Measurements from ENCODE around the gene IPO5. TPM values are rescaled to one million over a fixed set of nuclear protein-coding genes. Genes with fewer than 3 reads are reported as not detected.
A peak's percentile ranks its signal among the peaks of the same experiment; 100 is the strongest.

IPO5 gene
- total RNA-seq, 3 donors from 2014 or later: 97.6 to 157 (median 137) TPM

DNA sequence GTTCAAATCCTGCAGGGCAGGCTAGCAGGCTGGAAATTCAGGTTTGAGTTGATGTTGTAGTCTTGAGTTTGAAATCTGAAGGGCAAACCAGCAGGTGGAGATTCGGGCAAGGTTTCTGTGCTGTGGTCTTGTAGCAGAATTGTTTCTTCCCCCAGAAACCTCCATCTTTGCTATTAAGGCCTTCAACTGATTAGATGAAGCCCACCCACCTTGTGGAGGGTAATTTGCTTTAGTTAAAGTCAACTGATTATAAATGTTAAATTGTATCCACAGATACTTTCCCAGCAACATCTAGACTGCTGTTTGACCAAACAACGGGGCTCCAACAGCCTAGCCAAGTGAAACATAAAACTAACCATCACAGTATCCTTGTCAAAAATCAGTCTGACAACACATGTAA, 9.4 kb downstream of the IPO5 start:
- H3K27ac ChIP-seq: no peak overlapping the region
- intact Hi-C loops (cut with DNase I; ENCODE audit: low total_unique reads): no loop called here
- H3K36me3 ChIP-seq: no peaks in the 10 kb centered on the region
- no peaks in the 10 kb centered on the region for H3K4me1 ChIP-seq
- H3K27me3 ChIP-seq: no peaks in the 10 kb centered on the region
- DNase-seq (ENCODE audit: low spot score in 2 of 2): no peak
- H3K9me3 ChIP-seq: no peaks in the 10 kb centered on the region
- no peak for TF ChIP-seq CTCF (IDR thresholded peaks at IDR 0.05)
- no peak for TF ChIP-seq POLR2A (IDR thresholded peaks at IDR 0.05)
- no peak for TF ChIP-seq POLR2AphosphoS5 (IDR thresholded peaks at IDR 0.05)
- no peak overlapping the region for H3K4me3 ChIP-seq

- intact Hi-C loops (cut with DNase I; ENCODE audit: low total_unique reads): no loop called here
- Histone ChIP-seq H3K27me3 (no peaks in the 10 kb centered on the region), H3K4me3 (no peak overlapping the region), H3K27ac (no peak overlapping the region), H3K4me1 (no peaks in the 10 kb centered on the region), H3K36me3 (no peaks in the 10 kb centered on the region), H3K9me3 (no peaks in the 10 kb centered on the region)
- TF ChIP-seq POLR2A (IDR thresholded peaks at IDR 0.05) (no peak), CTCF (IDR thresholded peaks at IDR 0.05) (no peak), POLR2AphosphoS5 (IDR thresholded peaks at IDR 0.05) (no peak)
- no peak for DNase-seq (ENCODE audit: low spot score in 2 of 2)
These were observed 13.8 kb downstream of the IPO5 start for GRCh38 chr13:97967226-97967625.

DNA sequence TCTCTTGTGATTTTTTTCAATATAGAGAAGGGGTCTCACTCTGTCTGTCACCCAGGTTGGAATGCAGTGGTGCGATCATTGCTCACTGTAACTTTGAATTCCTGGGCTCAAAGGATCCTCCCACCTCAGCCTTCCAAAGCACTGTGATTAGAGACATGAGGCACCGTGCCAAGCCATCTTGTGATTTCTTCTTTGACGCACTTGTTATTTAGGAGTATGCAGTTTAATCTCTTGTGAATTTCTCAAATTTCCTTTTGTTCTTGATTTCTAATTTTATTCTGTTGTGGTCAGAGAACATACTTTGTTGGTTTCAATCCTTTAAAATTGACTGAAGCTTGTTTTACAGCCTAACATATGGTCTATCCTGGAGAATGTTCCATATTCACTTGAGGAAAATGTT, 14.5 kb downstream of the IPO5 start:
- TF ChIP-seq POLR2AphosphoS5 (IDR thresholded peaks at IDR 0.05) (no peak), CTCF (IDR thresholded peaks at IDR 0.05) (no peak), POLR2A (IDR thresholded peaks at IDR 0.05) (no peak)
- intact Hi-C loops (cut with DNase I; ENCODE audit: low total_unique reads): no loop called here
- Histone ChIP-seq H3K36me3 (no peaks in the 10 kb centered on the region), H3K9me3 (no peaks in the 10 kb centered on the region), H3K27ac (no peak overlapping the region), H3K4me3 (no peak overlapping the region), H3K27me3 (no peaks in the 10 kb centered on the region), H3K4me1 (no peaks in the 10 kb centered on the region)
- DNase-seq (ENCODE audit: low spot score in 2 of 2): no peak

- Histone ChIP-seq H3K4me1 (no peaks in the 10 kb centered on the region), H3K27me3 (no peaks in the 10 kb centered on the region), H3K4me3 (no peak overlapping the region), H3K27ac (no peak overlapping the region), H3K9me3 (no peaks in the 10 kb centered on the region), H3K36me3 (no peaks in the 10 kb centered on the region)
- TF ChIP-seq POLR2AphosphoS5 (IDR thresholded peaks at IDR 0.05) (no peak), CTCF (IDR thresholded peaks at IDR 0.05) (no peak), POLR2A (IDR thresholded peaks at IDR 0.05) (no peak)
- intact Hi-C loops (cut with DNase I; ENCODE audit: low total_unique reads): no loop called here
- DNase-seq (ENCODE audit: low spot score in 2 of 2): no peak
These were observed 18.0 kb downstream of the IPO5 start for GRCh38 chr13:97971519-97971918.

- intact Hi-C loops (cut with DNase I; ENCODE audit: low total_unique reads): no loop called here
- H3K4me3 ChIP-seq: peak overlapping the region in 2 of 3 donors; percentile 91 to 93
- no peaks in the 10 kb centered on the region for H3K9me3 ChIP-seq
- no peak for TF ChIP-seq CTCF (IDR thresholded peaks at IDR 0.05)
- no peak for TF ChIP-seq POLR2AphosphoS5 (IDR thresholded peaks at IDR 0.05)
- TF ChIP-seq POLR2A (IDR thresholded peaks at IDR 0.05): no peak
- no peak overlapping the region for H3K27ac ChIP-seq
- no peaks in the 10 kb centered on the region for H3K27me3 ChIP-seq
- H3K4me1 ChIP-seq: peaks cover 0 to 13% of the 10 kb centered on the region in 2 donors
- no peak for DNase-seq (ENCODE audit: low spot score in 2 of 2)
- H3K36me3 ChIP-seq: no peaks in the 10 kb centered on the region
These were observed 21.3 kb downstream of the IPO5 start for GRCh38 chr13:97974773-97975172.

Data from breast epithelium (tissue), 4 donors.